WTC11 (cell line): ENCODE data around the gene PRR18. TPM values are rescaled to one million over a fixed set of nuclear protein-coding genes. Genes with fewer than 3 reads are reported as not detected.

Experiments
- ATAC-seq: fragments of 200-7000 bp; cut with Tn5 transposase; 2 replicates; pipeline ENCODE4 v1.10.0; 2021; ENCODE audit warnings: mild to moderate bottlenecking, moderate library complexity
- CTCF ChIA-PET: fragments of 300-600 bp; sonication (Branson Sonifier 250); formaldehyde crosslinking; loops from one replicate; lab custom pipeline; 2021; ENCODE audit warnings: antibody characterized with exemption; lab: Charles Lee
- POLR2A ChIA-PET: fragments of 350-600 bp; sonication (Branson Sonifier 250); formaldehyde crosslinking; loops from one replicate; lab custom pipeline; 2021; ENCODE audit warnings: antibody characterized with exemption; lab: Charles Lee
- DNase-seq: peaks from one replicate; pipeline ENCODE4 v3.0.0; 2021; ENCODE audit warnings: low spot score
- H3K27ac Mint-ChIP-seq: 2 replicates; pipeline ENCODE4 v1.8.0; 2021; ENCODE audit warnings: mixed read lengths
- H3K27me3 Mint-ChIP-seq: 2 replicates; pipeline ENCODE4 v1.8.0; 2021; ENCODE audit warnings: low read depth, mild to moderate bottlenecking, moderate library complexity, mixed read lengths
- H3K36me3 Mint-ChIP-seq: 2 replicates; pipeline ENCODE4 v1.8.0; 2021; ENCODE audit warnings: mixed read lengths
- H3K4me1 Mint-ChIP-seq: 2 replicates; pipeline ENCODE4 v1.8.0; 2022; ENCODE audit warnings: mixed read lengths
- H3K4me3 Mint-ChIP-seq: 2 replicates; pipeline ENCODE4 v1.8.0; 2021; ENCODE audit warnings: mild to moderate bottlenecking, moderate library complexity, mixed read lengths
- H3K9me3 Mint-ChIP-seq: 2 replicates; pipeline ENCODE4 v1.8.0; 2021; ENCODE audit warnings: mixed read lengths
- FOXJ3 ChIP-seq: sonication (generic); formaldehyde crosslinking; IDR thresholded peaks from 2 replicates; pipeline ENCODE4 v1.9.0; 2021; ENCODE audit warnings: missing genetic modification reagents, mild to moderate bottlenecking, borderline replicate concordance
- JAZF1 ChIP-seq: fragments of 250-450 bp; sonication (Bioruptor Pico); IDR thresholded peaks from 2 replicates; pipeline ENCODE4 v1.9.0; 2021; ENCODE audit warnings: moderate library complexity, mild to moderate bottlenecking, inconsistent platforms
- KAT7 ChIP-seq: sonication (generic); formaldehyde crosslinking; IDR thresholded peaks from 2 replicates; pipeline ENCODE4 v1.8.1; 2023; ENCODE audit warnings: missing genetic modification reagents, mild to moderate bottlenecking, borderline replicate concordance
- MXD4 ChIP-seq: fragments of 250-450 bp; sonication (Bioruptor Pico); IDR thresholded peaks from 2 replicates; pipeline ENCODE4 v1.8.0; 2021; ENCODE audit warnings: mild to moderate bottlenecking, moderate library complexity, borderline replicate concordance
- MYBL2 ChIP-seq: sonication (generic); formaldehyde crosslinking; IDR thresholded peaks from 2 replicates; pipeline ENCODE4 v1.8.1; 2023; ENCODE audit warnings: mild to moderate bottlenecking, moderate library complexity, missing genetic modification reagents
- NFATC4 ChIP-seq: fragments of 250-450 bp; sonication (Bioruptor Pico); IDR thresholded peaks from 2 replicates; pipeline ENCODE4 v1.9.0; 2021; ENCODE audit warnings: mild to moderate bottlenecking
- NFYB ChIP-seq: sonication (generic); formaldehyde crosslinking; conservative IDR thresholded peaks from 2 replicates; pipeline ENCODE4 v1.8.0; 2022; ENCODE audit warnings: low read depth, missing genetic modification reagents
- SOX15 ChIP-seq: fragments of 250-450 bp; sonication (Bioruptor Pico); IDR thresholded peaks from 2 replicates; pipeline ENCODE4 v1.9.0; 2021; ENCODE audit warnings: mild to moderate bottlenecking
- SP1 ChIP-seq: sonication (generic); formaldehyde crosslinking; conservative IDR thresholded peaks from 2 replicates; pipeline ENCODE4 v1.8.1; 2022; ENCODE audit warnings: missing genetic modification reagents
- TCF7 ChIP-seq: sonication (generic); formaldehyde crosslinking; IDR thresholded peaks from 2 replicates; pipeline ENCODE4 v1.8.0; 2022; ENCODE audit warnings: mild to moderate bottlenecking, low read depth, missing genetic modification reagents, moderate library complexity
- TEAD4 ChIP-seq: sonication (generic); formaldehyde crosslinking; IDR thresholded peaks from 2 replicates; pipeline ENCODE4 v1.8.0; 2022; ENCODE audit warnings: mild to moderate bottlenecking, missing genetic modification reagents
- ZNF232 ChIP-seq: sonication (generic); formaldehyde crosslinking; IDR thresholded peaks from 2 replicates; pipeline ENCODE4 v1.8.0; 2022; ENCODE audit warnings: mild to moderate bottlenecking, missing genetic modification reagents
- total RNA-seq: library from RNA; stranded (reverse); gene quantifications from 3 replicates; pipeline ENCODE4 v1.2.3, GENCODE V29; 2021
- TF ChIP-seq, protein P1 (sequence below): sonication (generic); formaldehyde crosslinking; IDR thresholded peaks from 2 replicates; pipeline ENCODE4 v1.8.1; 2022; ENCODE audit warnings: mild to moderate bottlenecking, moderate library complexity, missing genetic modification reagents
- TF ChIP-seq, protein P2 (sequence below): sonication (generic); formaldehyde crosslinking; IDR thresholded peaks from 2 replicates; pipeline ENCODE4 v1.8.1; 2023; ENCODE audit warnings: mild to moderate bottlenecking, missing genetic modification reagents, moderate library complexity
- TF ChIP-seq, protein P3 (sequence below): sonication (generic); formaldehyde crosslinking; IDR thresholded peaks from 2 replicates; pipeline ENCODE4 v1.8.0; 2022; ENCODE audit warnings: mild to moderate bottlenecking, missing genetic modification reagents
- TF ChIP-seq, protein P4 (sequence below): sonication (generic); formaldehyde crosslinking; IDR thresholded peaks from 2 replicates; pipeline ENCODE4 v1.8.0; 2022; ENCODE audit warnings: missing genetic modification reagents
- TF ChIP-seq, protein P5 (sequence below): sonication (generic); formaldehyde crosslinking; IDR thresholded peaks from 2 replicates; pipeline ENCODE4 v1.8.1; 2022; ENCODE audit warnings: low read depth, mild to moderate bottlenecking, moderate library complexity, missing genetic modification reagents, borderline replicate concordance
- TF ChIP-seq, protein P6 (sequence below): sonication (generic); formaldehyde crosslinking; IDR thresholded peaks from 2 replicates; pipeline ENCODE4 v1.8.1; 2022; ENCODE audit warnings: low read depth, missing genetic modification reagents, borderline replicate concordance
- TF ChIP-seq, protein P7 (sequence below): fragments of 250-450 bp; sonication (Bioruptor Pico); IDR thresholded peaks from 2 replicates; pipeline ENCODE4 v1.8.0; 2021; ENCODE audit warnings: mild to moderate bottlenecking

The PRR18 gene
- total RNA-seq, 1 experiment from 2014 or later = 0.52 TPM

DNA sequence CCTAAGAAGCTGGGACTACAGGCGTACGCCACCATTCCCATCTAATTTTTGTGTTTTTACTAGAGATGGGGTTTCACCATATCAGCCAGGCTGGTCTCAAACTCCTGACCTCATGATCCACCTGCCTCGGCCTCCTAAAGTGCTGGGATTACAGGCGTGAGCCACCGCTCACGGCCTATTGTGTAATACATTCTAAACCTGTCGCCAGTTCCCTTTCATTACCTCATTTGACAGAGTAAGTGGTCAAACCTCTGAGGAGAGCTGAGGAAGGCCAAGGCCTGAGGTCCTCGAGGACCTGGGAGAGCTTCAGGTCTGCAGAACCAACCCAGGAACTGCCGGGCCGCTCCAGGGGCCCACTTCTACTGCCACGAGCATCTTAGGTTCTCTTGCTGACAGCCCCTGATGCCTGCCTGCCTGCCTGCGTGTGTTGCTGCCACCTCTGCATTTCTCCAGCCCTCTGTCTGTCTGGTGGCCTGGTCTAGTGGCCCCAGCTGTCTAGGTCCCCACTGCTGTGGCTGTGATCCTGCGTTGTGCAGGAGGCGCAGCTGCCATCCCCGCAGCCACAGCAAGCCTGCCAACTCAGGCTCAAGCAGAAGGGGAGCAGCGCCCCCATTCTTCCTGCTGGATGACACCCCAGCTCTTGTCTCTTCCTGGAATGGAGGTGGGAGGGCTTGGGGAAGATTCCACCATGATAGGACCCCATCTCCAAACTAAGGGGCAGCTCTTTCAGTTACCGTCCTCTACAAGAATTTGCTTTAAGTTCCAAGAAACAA lies 45.3 kb downstream of the PRR18 start:
- Mint-ChIP-seq H3K4me1 (peaks cover 18% of the 10 kb centered on the region), H3K9me3 (no peaks in the 10 kb centered on the region), H3K36me3 (no peaks in the 10 kb centered on the region), H3K27ac (no peak overlapping the region), H3K4me3 (no peak overlapping the region), H3K27me3 (peaks cover 62% of the 10 kb centered on the region)
- POLR2A ChIA-PET = no interaction called here
- no peak; the same call in 1 of the 2 replicates for ATAC-seq
- no peak for DNase-seq
- CTCF ChIA-PET = interaction anchor here (1.0 to 1.2 kb wide), 2 partner anchors 96 to 106 kb away, joined by 3 read pairs; no protein-coding TSS in a partner anchor
- TF ChIP-seq ZNF232 (CRISPR knock-in tag) (no peak), MYBL2 (CRISPR knock-in tag) (no peak), SOX15 (CRISPR knock-in tag) (no peak), TEAD4 (CRISPR knock-in tag) (no peak)
- TF ChIP-seq, protein P1, sequence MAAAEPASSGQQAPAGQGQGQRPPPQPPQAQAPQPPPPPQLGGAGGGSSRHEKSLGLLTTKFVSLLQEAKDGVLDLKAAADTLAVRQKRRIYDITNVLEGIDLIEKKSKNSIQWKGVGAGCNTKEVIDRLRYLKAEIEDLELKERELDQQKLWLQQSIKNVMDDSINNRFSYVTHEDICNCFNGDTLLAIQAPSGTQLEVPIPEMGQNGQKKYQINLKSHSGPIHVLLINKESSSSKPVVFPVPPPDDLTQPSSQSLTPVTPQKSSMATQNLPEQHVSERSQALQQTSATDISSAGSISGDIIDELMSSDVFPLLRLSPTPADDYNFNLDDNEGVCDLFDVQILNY = no peak
- TF ChIP-seq, protein P2, sequence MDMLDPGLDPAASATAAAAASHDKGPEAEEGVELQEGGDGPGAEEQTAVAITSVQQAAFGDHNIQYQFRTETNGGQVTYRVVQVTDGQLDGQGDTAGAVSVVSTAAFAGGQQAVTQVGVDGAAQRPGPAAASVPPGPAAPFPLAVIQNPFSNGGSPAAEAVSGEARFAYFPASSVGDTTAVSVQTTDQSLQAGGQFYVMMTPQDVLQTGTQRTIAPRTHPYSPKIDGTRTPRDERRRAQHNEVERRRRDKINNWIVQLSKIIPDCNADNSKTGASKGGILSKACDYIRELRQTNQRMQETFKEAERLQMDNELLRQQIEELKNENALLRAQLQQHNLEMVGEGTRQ (CRISPR knock-in tag) = no peak
- TF ChIP-seq, protein P3, sequence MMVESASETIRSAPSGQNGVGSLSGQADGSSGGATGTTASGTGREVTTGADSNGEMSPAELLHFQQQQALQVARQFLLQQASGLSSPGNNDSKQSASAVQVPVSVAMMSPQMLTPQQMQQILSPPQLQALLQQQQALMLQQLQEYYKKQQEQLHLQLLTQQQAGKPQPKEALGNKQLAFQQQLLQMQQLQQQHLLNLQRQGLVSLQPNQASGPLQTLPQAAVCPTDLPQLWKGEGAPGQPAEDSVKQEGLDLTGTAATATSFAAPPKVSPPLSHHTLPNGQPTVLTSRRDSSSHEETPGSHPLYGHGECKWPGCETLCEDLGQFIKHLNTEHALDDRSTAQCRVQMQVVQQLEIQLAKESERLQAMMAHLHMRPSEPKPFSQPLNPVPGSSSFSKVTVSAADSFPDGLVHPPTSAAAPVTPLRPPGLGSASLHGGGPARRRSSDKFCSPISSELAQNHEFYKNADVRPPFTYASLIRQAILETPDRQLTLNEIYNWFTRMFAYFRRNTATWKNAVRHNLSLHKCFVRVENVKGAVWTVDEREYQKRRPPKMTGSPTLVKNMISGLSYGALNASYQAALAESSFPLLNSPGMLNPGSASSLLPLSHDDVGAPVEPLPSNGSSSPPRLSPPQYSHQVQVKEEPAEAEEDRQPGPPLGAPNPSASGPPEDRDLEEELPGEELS (CRISPR knock-in tag) = no peak

DNA sequence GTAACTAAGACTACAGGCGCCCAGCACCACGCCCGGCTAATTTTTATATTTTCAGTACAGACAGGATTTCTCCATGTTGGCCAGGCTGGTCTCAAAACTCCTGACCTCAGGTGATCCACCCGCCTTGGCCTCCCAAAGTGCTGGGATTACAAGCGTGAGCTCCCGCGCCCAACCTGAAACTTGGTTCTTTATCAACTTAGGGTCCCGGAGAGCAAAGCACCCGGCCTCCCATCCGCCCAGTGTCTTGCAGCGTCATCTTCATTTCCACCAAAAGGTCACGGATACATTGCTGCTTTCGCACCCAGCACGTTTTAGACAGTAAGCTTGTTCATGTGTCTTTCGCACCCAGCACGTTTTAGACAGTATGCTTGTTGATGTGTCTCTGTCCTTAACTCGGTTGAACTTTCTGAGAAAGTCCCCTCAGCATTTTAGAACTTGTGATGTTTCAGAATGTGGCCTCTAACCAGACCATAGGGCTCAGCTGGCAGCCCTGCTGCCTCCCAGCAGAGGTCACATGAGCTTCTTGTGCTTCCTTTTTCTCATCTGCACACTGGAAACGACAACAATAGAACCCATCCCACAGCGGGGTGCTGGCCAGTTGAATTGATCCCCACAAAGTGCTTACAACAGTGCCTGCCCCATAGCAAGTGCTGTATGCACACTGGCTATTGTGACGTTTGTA lies 48.8 kb downstream of the PRR18 start:
- no peaks in the 10 kb centered on the region for H3K36me3 Mint-ChIP-seq
- no peak for DNase-seq
- ChIA-PET CTCF (interaction anchor here (0.7 kb wide), 2 partner anchors 16 to 141 kb away, joined by 3 to 4 read pairs; no protein-coding TSS in a partner anchor), POLR2A (no interaction called here)
- H3K27ac Mint-ChIP-seq = no peak overlapping the region
- peaks cover 71% of the 10 kb centered on the region for H3K27me3 Mint-ChIP-seq
- no peak overlapping the region for H3K4me3 Mint-ChIP-seq
- ATAC-seq = no peak; the same call in 1 of the 2 replicates
- H3K4me1 Mint-ChIP-seq = peaks cover 11% of the 10 kb centered on the region
- H3K9me3 Mint-ChIP-seq = no peaks in the 10 kb centered on the region
- TF ChIP-seq, protein P4, sequence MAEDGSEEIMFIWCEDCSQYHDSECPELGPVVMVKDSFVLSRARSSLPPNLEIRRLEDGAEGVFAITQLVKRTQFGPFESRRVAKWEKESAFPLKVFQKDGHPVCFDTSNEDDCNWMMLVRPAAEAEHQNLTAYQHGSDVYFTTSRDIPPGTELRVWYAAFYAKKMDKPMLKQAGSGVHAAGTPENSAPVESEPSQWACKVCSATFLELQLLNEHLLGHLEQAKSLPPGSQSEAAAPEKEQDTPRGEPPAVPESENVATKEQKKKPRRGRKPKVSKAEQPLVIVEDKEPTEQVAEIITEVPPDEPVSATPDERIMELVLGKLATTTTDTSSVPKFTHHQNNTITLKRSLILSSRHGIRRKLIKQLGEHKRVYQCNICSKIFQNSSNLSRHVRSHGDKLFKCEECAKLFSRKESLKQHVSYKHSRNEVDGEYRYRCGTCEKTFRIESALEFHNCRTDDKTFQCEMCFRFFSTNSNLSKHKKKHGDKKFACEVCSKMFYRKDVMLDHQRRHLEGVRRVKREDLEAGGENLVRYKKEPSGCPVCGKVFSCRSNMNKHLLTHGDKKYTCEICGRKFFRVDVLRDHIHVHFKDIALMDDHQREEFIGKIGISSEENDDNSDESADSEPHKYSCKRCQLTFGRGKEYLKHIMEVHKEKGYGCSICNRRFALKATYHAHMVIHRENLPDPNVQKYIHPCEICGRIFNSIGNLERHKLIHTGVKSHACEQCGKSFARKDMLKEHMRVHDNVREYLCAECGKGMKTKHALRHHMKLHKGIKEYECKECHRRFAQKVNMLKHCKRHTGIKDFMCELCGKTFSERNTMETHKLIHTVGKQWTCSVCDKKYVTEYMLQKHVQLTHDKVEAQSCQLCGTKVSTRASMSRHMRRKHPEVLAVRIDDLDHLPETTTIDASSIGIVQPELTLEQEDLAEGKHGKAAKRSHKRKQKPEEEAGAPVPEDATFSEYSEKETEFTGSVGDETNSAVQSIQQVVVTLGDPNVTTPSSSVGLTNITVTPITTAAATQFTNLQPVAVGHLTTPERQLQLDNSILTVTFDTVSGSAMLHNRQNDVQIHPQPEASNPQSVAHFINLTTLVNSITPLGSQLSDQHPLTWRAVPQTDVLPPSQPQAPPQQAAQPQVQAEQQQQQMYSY (CRISPR knock-in tag) = no peak
- no peak for TF ChIP-seq KAT7
- no peak for TF ChIP-seq SP1 (CRISPR knock-in tag)
- no peak for TF ChIP-seq NFYB (CRISPR knock-in tag)
- TF ChIP-seq TCF7 (CRISPR knock-in tag) = no peak
- TF ChIP-seq NFATC4 (CRISPR knock-in tag) = no peak
- TF ChIP-seq JAZF1 (CRISPR knock-in tag) = no peak
- TF ChIP-seq, protein P5, sequence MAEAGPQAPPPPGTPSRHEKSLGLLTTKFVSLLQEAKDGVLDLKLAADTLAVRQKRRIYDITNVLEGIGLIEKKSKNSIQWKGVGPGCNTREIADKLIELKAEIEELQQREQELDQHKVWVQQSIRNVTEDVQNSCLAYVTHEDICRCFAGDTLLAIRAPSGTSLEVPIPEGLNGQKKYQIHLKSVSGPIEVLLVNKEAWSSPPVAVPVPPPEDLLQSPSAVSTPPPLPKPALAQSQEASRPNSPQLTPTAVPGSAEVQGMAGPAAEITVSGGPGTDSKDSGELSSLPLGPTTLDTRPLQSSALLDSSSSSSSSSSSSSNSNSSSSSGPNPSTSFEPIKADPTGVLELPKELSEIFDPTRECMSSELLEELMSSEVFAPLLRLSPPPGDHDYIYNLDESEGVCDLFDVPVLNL (CRISPR knock-in tag) = no peak
- TF ChIP-seq, protein P6, sequence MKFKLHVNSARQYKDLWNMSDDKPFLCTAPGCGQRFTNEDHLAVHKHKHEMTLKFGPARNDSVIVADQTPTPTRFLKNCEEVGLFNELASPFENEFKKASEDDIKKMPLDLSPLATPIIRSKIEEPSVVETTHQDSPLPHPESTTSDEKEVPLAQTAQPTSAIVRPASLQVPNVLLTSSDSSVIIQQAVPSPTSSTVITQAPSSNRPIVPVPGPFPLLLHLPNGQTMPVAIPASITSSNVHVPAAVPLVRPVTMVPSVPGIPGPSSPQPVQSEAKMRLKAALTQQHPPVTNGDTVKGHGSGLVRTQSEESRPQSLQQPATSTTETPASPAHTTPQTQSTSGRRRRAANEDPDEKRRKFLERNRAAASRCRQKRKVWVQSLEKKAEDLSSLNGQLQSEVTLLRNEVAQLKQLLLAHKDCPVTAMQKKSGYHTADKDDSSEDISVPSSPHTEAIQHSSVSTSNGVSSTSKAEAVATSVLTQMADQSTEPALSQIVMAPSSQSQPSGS (CRISPR knock-in tag) = no peak
- TF ChIP-seq, protein P1 = no peak
- TF ChIP-seq, protein P7, sequence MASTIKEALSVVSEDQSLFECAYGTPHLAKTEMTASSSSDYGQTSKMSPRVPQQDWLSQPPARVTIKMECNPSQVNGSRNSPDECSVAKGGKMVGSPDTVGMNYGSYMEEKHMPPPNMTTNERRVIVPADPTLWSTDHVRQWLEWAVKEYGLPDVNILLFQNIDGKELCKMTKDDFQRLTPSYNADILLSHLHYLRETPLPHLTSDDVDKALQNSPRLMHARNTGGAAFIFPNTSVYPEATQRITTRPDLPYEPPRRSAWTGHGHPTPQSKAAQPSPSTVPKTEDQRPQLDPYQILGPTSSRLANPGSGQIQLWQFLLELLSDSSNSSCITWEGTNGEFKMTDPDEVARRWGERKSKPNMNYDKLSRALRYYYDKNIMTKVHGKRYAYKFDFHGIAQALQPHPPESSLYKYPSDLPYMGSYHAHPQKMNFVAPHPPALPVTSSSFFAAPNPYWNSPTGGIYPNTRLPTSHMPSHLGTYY (CRISPR knock-in tag) = no peak
- TF ChIP-seq FOXJ3 (CRISPR knock-in tag) = no peak
- no peak for TF ChIP-seq MXD4
